Osteocyte (in vitro differentiated cells): ENCODE data around the gene MIF. TPM values are rescaled to one million over a fixed set of nuclear protein-coding genes. Genes with fewer than 3 reads are reported as not detected.

Experiments
- DNase-seq: peaks from one replicate; pipeline ENCODE4 v3.0.0; 2021; ENCODE audit warnings: mixed read lengths; ENCODE audit not compliant: unreplicated experiment; ENCODE audit errors: extremely low spot score
- H3K27ac Mint-ChIP-seq: one replicate; pipeline ENCODE4 v1.8.0; 2021; ENCODE audit warnings: mild to moderate bottlenecking, mixed read lengths; ENCODE audit not compliant: unreplicated experiment
- H3K27me3 Mint-ChIP-seq: one replicate; pipeline ENCODE4 v1.8.0; 2021; ENCODE audit warnings: mixed read lengths; ENCODE audit not compliant: unreplicated experiment
- H3K36me3 Mint-ChIP-seq: one replicate; pipeline ENCODE4 v1.8.0; 2021; ENCODE audit warnings: mixed read lengths; ENCODE audit not compliant: unreplicated experiment
- H3K4me1 Mint-ChIP-seq: one replicate; pipeline ENCODE4 v1.8.0; 2021; ENCODE audit warnings: mixed read lengths; ENCODE audit not compliant: unreplicated experiment
- H3K4me3 Mint-ChIP-seq: one replicate; pipeline ENCODE4 v1.8.0; 2021; ENCODE audit warnings: mild to moderate bottlenecking, moderate library complexity, mixed read lengths; ENCODE audit not compliant: unreplicated experiment
- H3K9me3 Mint-ChIP-seq: one replicate; pipeline ENCODE4 v1.8.0; 2021; ENCODE audit warnings: mixed read lengths; ENCODE audit not compliant: unreplicated experiment
- CTCF ChIP-seq: fragments of 200-600 bp; sonication (generic); IDR thresholded peaks from 2 replicates; pipeline ENCODE4 v1.5.0; 2021; ENCODE audit warnings: antibody characterized with exemption, mild to moderate bottlenecking, moderate library complexity
- total RNA-seq: library from RNA; stranded (reverse); gene quantifications from 2 replicates; pipeline ENCODE4 v1.2.1, GENCODE V29; 2021

MIF gene
- total RNA-seq, 1 donor from 2014 or later: 363 TPM

- Mint-ChIP-seq H3K4me3 (peak overlapping the region; percentile 92), H3K4me1 (peaks cover 24% of the 10 kb centered on the region), H3K9me3 (no peaks in the 10 kb centered on the region), H3K27me3 (no peaks in the 10 kb centered on the region), H3K36me3 (peaks cover 7% of the 10 kb centered on the region), H3K27ac (peak overlapping the region; percentile 97)
- DNase-seq: no peak
- TF ChIP-seq CTCF: peak; percentile 32
Measured at GRCh38 chr22:23894710-23895598, 771 bp downstream of the MIF start.

GRCh38 chr22:23895599-23896144, 1.5 kb downstream of the MIF start:
- Mint-ChIP-seq H3K4me3 (peak overlapping the region; percentile 92), H3K27me3 (no peaks in the 10 kb centered on the region), H3K4me1 (peaks cover 24% of the 10 kb centered on the region), H3K9me3 (peaks cover 3% of the 10 kb centered on the region), H3K36me3 (peaks cover 12% of the 10 kb centered on the region), H3K27ac (peak overlapping the region; percentile 97)
- TF ChIP-seq CTCF: no peak
- no peak for DNase-seq

GRCh38 chr22:23896166-23896522, 2.0 kb downstream of the MIF start:
- Mint-ChIP-seq H3K4me1 (peaks cover 24% of the 10 kb centered on the region), H3K4me3 (peak overlapping the region; percentile 92), H3K36me3 (peaks cover 15% of the 10 kb centered on the region), H3K9me3 (peaks cover 4% of the 10 kb centered on the region), H3K27me3 (no peaks in the 10 kb centered on the region), H3K27ac (no peak overlapping the region)
- no peak for TF ChIP-seq CTCF
- DNase-seq: no peak

- H3K27ac Mint-ChIP-seq: no peak overlapping the region
- H3K36me3 Mint-ChIP-seq: peaks cover 17% of the 10 kb centered on the region
- peaks cover 4% of the 10 kb centered on the region for H3K9me3 Mint-ChIP-seq
- no peak for DNase-seq
- peaks cover 24% of the 10 kb centered on the region for H3K4me1 Mint-ChIP-seq
- peak overlapping the region; percentile 53 for H3K4me3 Mint-ChIP-seq
- TF ChIP-seq CTCF: no peak
- no peaks in the 10 kb centered on the region for H3K27me3 Mint-ChIP-seq
Measured at GRCh38 chr22:23896523-23897186, 2.5 kb downstream of the MIF start.

GRCh38 chr22:23897320-23897719, 3.1 kb downstream of the MIF start:
- no peak overlapping the region for H3K27ac Mint-ChIP-seq
- DNase-seq: no peak
- H3K36me3 Mint-ChIP-seq: peaks cover 17% of the 10 kb centered on the region
- H3K4me1 Mint-ChIP-seq: peaks cover 24% of the 10 kb centered on the region
- H3K27me3 Mint-ChIP-seq: no peaks in the 10 kb centered on the region
- peak overlapping the region; percentile 53 for H3K4me3 Mint-ChIP-seq
- no peak for TF ChIP-seq CTCF
- peaks cover 4% of the 10 kb centered on the region for H3K9me3 Mint-ChIP-seq
